Glomerular visceral epithelial cell (primary cell): ENCODE data around the gene COL4A1.

Experiments
- DNase-seq: peaks from one replicate; pipeline ENCODE4 v3.0.0-alpha.2; 2016; ENCODE audit errors: extremely low spot score

COL4A1 gene

GRCh38 chr13:110341445-110342244, 34.7 kb upstream of the COL4A1 start:
- no peak for DNase-seq

GRCh38 chr13:110340812-110341444, 34.0 kb upstream of the COL4A1 start:
- peak; percentile 58 for DNase-seq

DNA sequence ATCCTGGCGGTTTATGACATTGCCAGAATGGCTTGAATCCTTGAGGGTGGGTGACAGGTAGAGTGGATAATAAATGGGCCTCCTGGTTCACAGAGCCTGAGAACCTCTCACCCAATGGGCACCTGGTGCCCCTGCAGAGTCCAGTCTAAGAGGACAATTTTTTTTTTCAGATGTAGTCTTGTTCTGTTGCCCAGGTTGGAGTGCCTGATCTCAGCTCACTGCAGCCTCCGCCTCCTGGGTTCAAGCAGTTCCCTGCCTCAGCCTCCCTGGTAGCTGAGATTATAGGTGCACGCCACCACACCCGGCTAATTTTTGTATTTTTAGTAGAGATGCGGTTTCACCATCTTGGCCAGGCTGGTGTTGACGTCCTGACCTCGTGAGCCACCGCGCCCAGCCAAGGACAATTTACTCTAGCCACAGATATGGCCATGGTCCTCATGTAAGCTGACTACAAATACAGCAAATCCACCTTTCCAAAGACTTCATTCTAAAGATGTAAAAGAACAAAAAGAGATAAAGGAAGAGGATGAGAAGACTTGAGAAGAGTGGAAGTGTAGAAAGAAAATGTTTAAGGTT, 33.1 kb upstream of the COL4A1 start:
- no peak for DNase-seq

GRCh38 chr13:110339263-110339662, 32.3 kb upstream of the COL4A1 start:
- DNase-seq = no peak

GRCh38 chr13:110338441-110339101, 31.6 kb upstream of the COL4A1 start:
- DNase-seq = no peak

GRCh38 chr13:110337247-110337646, 30.3 kb upstream of the COL4A1 start:
- no peak for DNase-seq

DNA sequence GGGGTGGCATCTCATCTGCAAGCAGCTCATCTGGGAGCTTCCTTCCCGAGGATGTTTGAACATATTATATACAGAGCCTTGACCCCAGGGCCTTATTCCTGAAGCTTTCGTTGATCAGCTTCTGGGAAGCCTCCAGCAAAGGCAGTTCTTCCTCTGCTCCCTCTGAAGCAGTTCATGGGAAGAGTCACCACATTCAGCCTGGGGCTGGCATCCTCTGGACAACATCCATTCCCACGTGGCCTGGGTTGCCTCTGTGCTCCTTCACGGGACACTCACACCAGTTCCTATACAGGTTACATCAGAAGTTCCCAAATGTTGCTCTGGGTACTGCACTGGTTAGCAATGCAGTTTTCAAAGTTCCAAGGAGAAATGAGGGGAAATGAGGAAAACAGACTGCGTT, 29.7 kb upstream of the COL4A1 start:
- DNase-seq = no peak

DNA sequence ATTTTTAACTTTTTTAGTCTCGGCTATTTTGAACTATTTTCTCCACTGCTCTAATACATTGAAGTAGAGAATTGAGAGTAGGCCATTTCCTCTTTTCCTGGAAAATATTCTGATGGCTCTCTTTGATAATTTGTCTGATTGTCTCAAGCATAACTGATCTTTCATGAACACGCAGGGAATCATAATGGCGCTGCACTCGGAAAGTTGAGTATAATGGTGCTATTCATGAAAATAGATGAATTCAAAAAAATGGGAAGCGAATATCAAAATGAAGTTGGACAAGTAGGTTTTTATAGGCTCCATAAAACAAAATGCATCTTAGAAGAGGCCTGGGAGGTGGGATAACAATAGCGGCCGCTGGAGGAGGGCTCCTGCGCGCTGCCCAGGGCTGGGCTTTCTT, 29.2 kb upstream of the COL4A1 start:
- no peak for DNase-seq

GRCh38 chr13:110334841-110335490, 28.0 kb upstream of the COL4A1 start:
- peak; percentile 76 for DNase-seq

- peak; percentile 91 for DNase-seq
Observed at GRCh38 chr13:110334256-110334655, 27.3 kb upstream of the COL4A1 start.

DNA sequence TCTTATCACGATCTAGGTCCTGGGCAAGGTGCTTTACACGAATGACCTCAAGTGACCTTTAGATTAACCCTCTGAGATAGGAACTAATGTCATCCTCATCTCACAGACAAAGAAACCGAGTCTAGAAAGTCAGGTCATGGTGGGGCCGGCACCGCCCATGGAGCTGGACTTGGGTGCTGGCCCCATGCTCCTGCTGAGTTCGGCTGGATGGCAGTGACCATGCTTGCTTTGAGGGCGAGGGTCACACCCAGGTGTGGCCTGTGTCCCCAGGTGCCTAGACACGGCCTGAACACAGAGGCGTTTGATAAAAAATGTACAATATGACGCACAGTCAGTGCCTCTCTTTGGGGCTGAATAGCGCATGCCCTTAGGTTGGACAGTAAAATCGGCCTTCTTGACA, 26.9 kb upstream of the COL4A1 start:
- DNase-seq = no peak

GRCh38 chr13:110332750-110333149, 25.8 kb upstream of the COL4A1 start:
- DNase-seq = peak; percentile 56

GRCh38 chr13:110331362-110331761, 24.4 kb upstream of the COL4A1 start:
- peak; percentile 87 for DNase-seq

- DNase-seq = peak; percentile 74
Observed at GRCh38 chr13:110330491-110331011, 23.6 kb upstream of the COL4A1 start.

GRCh38 chr13:110329798-110330461, 23.0 kb upstream of the COL4A1 start:
- peak; percentile 80 for DNase-seq

DNA sequence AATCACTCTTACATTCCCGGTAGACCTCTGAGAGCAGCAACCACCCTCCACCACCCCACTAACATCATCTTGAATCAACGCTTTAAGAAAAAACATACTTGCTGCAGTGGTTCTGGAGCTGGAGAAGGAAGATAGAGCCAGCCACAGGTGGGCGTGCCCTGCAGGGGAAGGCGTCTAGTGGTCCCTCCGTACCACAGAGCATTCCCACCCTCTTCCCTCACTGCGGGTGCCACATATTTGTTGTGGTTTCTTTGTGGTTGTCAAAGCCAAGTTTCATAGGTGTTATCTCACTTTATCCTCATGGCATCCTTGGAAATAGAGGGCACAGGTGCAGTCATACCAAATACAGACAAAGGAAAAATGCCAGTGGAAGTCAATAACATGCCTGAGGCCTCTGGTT, 22.3 kb upstream of the COL4A1 start:
- peak; percentile 82 for DNase-seq

DNA sequence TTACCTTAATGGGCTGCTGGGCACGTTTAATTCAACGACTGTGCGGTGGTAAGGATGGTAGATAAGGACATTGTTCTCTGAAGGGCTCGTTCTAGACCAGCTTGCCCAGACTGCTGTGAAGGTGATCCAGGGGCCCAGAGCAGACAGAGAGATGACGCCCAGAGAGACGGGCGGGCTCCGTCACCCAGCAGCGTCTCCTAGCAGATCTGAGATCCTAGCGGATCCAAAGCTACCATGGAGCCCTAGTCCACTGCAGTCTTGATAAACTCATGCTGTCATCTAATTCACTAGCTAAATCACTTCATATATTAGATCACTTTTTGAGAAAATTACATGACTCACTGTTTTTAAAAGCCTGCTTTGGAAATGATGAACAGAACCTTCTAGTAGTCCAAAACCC, 21.6 kb upstream of the COL4A1 start:
- no peak for DNase-seq

GRCh38 chr13:110327051-110327721, 20.2 kb upstream of the COL4A1 start:
- peak; percentile 96 for DNase-seq

DNA sequence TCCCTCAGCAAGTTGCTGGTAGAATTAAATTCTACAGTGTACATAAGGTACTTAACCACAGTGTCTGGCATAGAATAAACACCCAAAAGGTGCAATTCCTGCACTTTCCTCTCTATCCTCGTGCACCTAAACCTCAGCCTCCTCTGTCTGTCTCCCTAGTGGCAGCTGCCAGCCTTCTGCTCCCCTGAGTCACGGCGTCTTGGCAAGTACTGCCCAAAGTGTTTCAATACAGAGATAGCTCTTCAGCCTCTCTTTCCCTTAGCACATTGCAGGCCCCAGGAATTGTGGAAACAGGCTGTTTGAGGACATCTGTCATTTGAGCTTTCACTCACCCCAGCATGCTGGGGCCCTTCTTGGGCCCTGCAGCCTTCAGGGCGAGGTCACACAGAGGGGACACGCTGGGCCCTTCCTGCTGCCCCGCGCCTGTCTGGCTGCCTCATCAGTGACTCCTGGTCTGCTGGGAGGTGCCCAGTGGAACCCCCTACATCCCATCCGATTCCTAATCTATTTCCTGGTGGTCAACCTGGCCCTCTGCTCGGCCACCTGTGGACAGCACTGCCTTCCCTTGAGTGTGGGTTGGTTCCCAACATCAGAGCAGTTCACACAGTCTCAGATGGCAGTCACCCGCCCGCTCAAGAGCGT, 19.4 kb upstream of the COL4A1 start:
- peak; percentile 77 for DNase-seq
